HEK293 (cell line): ENCODE data around the gene AP3B1.

ENCODE experiments used
- ATF2 ChIP-seq: fragments of 450-650 bp; formaldehyde crosslinking; IDR thresholded peaks from 2 replicates; pipeline ENCODE4 v1.5.1; 2016; ENCODE audit warnings: missing biosample characterization, missing genetic modification characterization, low read depth
- BCL11B ChIP-seq: fragments of 450-650 bp; formaldehyde crosslinking; IDR thresholded peaks from 2 replicates; pipeline ENCODE4 v1.5.1; 2016; ENCODE audit warnings: low read depth, missing biosample characterization, missing genetic modification characterization
- GLI4 ChIP-seq: fragments of 450-650 bp; formaldehyde crosslinking; IDR thresholded peaks from 2 replicates; pipeline ENCODE4 v1.5.1; 2016; ENCODE audit warnings: missing biosample characterization, missing genetic modification characterization
- KLF9 ChIP-seq: fragments of 450-650 bp; formaldehyde crosslinking; IDR thresholded peaks from 2 replicates; pipeline ENCODE4 v1.5.1; 2016; ENCODE audit warnings: missing biosample characterization, missing genetic modification characterization, low read depth
- ZBTB49 ChIP-seq: fragments of 450-650 bp; formaldehyde crosslinking; IDR thresholded peaks from 2 replicates; pipeline ENCODE4 v1.5.1; 2016; ENCODE audit warnings: missing biosample characterization, missing genetic modification characterization, low read depth
- ZEB2 ChIP-seq: fragments of 450-650 bp; formaldehyde crosslinking; IDR thresholded peaks from 2 replicates; pipeline ENCODE4 v1.5.1; 2016; ENCODE audit warnings: missing biosample characterization, missing genetic modification characterization
- ZFP3 ChIP-seq: fragments of 450-650 bp; formaldehyde crosslinking; IDR thresholded peaks from 2 replicates; pipeline ENCODE4 v1.5.1; 2016; ENCODE audit warnings: low read depth, missing biosample characterization, missing genetic modification characterization
- ZNF146 ChIP-seq: fragments of 450-650 bp; formaldehyde crosslinking; IDR thresholded peaks from 2 replicates; pipeline ENCODE4 v1.5.1; 2016; ENCODE audit warnings: missing biosample characterization, missing genetic modification characterization
- ZNF155 ChIP-seq: fragments of 450-650 bp; formaldehyde crosslinking; IDR thresholded peaks from 2 replicates; pipeline ENCODE4 v1.5.1; 2016; ENCODE audit warnings: missing biosample characterization, missing genetic modification characterization
- ZNF16 ChIP-seq: fragments of 450-650 bp; formaldehyde crosslinking; IDR thresholded peaks from 2 replicates; pipeline ENCODE4 v1.5.1; 2016; ENCODE audit warnings: low read depth, missing biosample characterization, missing genetic modification characterization
- ZNF184 ChIP-seq: fragments of 450-650 bp; IDR thresholded peaks from 2 replicates; pipeline ENCODE4 v1.5.1; 2018; ENCODE audit warnings: missing biosample characterization, mild to moderate bottlenecking, missing genetic modification characterization
- ZNF202 ChIP-seq: fragments of 450-650 bp; formaldehyde crosslinking; IDR thresholded peaks from 2 replicates; pipeline ENCODE4 v1.5.1; 2016; ENCODE audit warnings: missing biosample characterization, missing genetic modification characterization, borderline replicate concordance
- ZNF23 ChIP-seq: fragments of 450-650 bp; formaldehyde crosslinking; IDR thresholded peaks from 2 replicates; pipeline ENCODE4 v1.5.1; 2016; ENCODE audit warnings: missing biosample characterization, missing genetic modification characterization, borderline replicate concordance
- ZNF248 ChIP-seq: fragments of 450-650 bp; formaldehyde crosslinking; IDR thresholded peaks from 2 replicates; pipeline ENCODE4 v1.5.1; 2017; ENCODE audit warnings: missing biosample characterization, missing genetic modification characterization
- ZNF311 ChIP-seq: fragments of 450-650 bp; formaldehyde crosslinking; IDR thresholded peaks from 2 replicates; pipeline ENCODE4 v1.5.1; 2017; ENCODE audit warnings: missing biosample characterization, missing genetic modification characterization, borderline replicate concordance
- ZNF473 ChIP-seq: fragments of 450-650 bp; formaldehyde crosslinking; IDR thresholded peaks from 2 replicates; pipeline ENCODE4 v1.5.1; 2017; ENCODE audit warnings: missing biosample characterization, missing genetic modification characterization
- ZNF501 ChIP-seq: fragments of 450-650 bp; formaldehyde crosslinking; IDR thresholded peaks from 2 replicates; pipeline ENCODE4 v1.5.1; 2016; ENCODE audit warnings: missing biosample characterization, missing genetic modification characterization
- ZNF510 ChIP-seq: fragments of 450-650 bp; formaldehyde crosslinking; IDR thresholded peaks from 2 replicates; pipeline ENCODE4 v1.5.1; 2018; ENCODE audit warnings: mild to moderate bottlenecking, missing genetic modification characterization, missing biosample characterization; ENCODE audit not compliant: insufficient replicate concordance
- ZNF549 ChIP-seq: fragments of 450-650 bp; IDR thresholded peaks from 2 replicates; pipeline ENCODE4 v1.5.1; 2018; ENCODE audit warnings: missing biosample characterization, missing genetic modification characterization, mild to moderate bottlenecking, inconsistent platforms, moderate library complexity
- ZNF571 ChIP-seq: fragments of 450-650 bp; formaldehyde crosslinking; IDR thresholded peaks from 2 replicates; pipeline ENCODE4 v1.5.0; 2017; ENCODE audit warnings: missing biosample characterization, missing genetic modification characterization
- ZNF596 ChIP-seq: fragments of 450-650 bp; IDR thresholded peaks from 2 replicates; pipeline ENCODE4 v1.5.0; 2018; ENCODE audit warnings: missing biosample characterization, mild to moderate bottlenecking, missing genetic modification characterization, moderate library complexity
- ZNF747 ChIP-seq: fragments of 450-650 bp; formaldehyde crosslinking; IDR thresholded peaks from 2 replicates; pipeline ENCODE4 v1.5.1; 2016; ENCODE audit warnings: missing biosample characterization, missing genetic modification characterization
- ZNF76 ChIP-seq: fragments of 450-650 bp; formaldehyde crosslinking; IDR thresholded peaks from 2 replicates; pipeline ENCODE4; 2016; ENCODE audit warnings: low read depth, missing biosample characterization, missing genetic modification characterization, borderline replicate concordance
- ZNF843 ChIP-seq: fragments of 450-650 bp; formaldehyde crosslinking; IDR thresholded peaks from 2 replicates; pipeline ENCODE4 v1.5.1; 2016; ENCODE audit warnings: missing biosample characterization, missing genetic modification characterization
- TF ChIP-seq, protein P1 (sequence below): fragments of 450-650 bp; formaldehyde crosslinking; IDR thresholded peaks from 2 replicates; pipeline ENCODE4 v1.5.1; 2016; ENCODE audit warnings: missing biosample characterization, missing genetic modification characterization
- TF ChIP-seq, protein P2 (sequence below): fragments of 450-650 bp; formaldehyde crosslinking; IDR thresholded peaks from 2 replicates; pipeline ENCODE4 v1.5.1; 2016; ENCODE audit warnings: missing biosample characterization, missing genetic modification characterization, borderline replicate concordance
- TF ChIP-seq, protein P3 (sequence below): fragments of 450-650 bp; formaldehyde crosslinking; IDR thresholded peaks from 2 replicates; pipeline ENCODE4 v1.5.1; 2016; ENCODE audit warnings: missing biosample characterization, missing genetic modification characterization
- TF ChIP-seq, protein P4 (sequence below): fragments of 450-650 bp; formaldehyde crosslinking; IDR thresholded peaks from 2 replicates; pipeline ENCODE4 v1.5.1; 2016; ENCODE audit warnings: missing biosample characterization, missing genetic modification characterization

The AP3B1 gene

GRCh38 chr5:78294248-78295034 is at the start of gene AP3B1 (continued):
- TF ChIP-seq ZFP3 (tag by site-specific recombination) (no peak), ZNF747 (tag by site-specific recombination) (no peak), ZNF146 (no peak), ATF2 (tag by site-specific recombination) (no peak), ZNF501 (tag by site-specific recombination) (no peak), ZEB2 (tag by site-specific recombination) (no peak; the same call in none of the 2 replicates), ZNF473 (tag by site-specific recombination) (no peak), BCL11B (tag by site-specific recombination) (no peak), ZNF202 (no peak), ZBTB49 (tag by site-specific recombination) (no peak), ZNF510 (no peak), ZNF248 (tag by site-specific recombination) (no peak), ZNF843 (tag by site-specific recombination) (peak; percentile 34; the same call in 1 of the 2 replicates), ZNF23 (tag by site-specific recombination) (no peak), KLF9 (tag by site-specific recombination) (no peak; the same call in 1 of the 2 replicates), ZNF571 (tag by site-specific recombination) (no peak), ZNF596 (tag by site-specific recombination) (no peak), ZNF184 (peak; percentile 67; the same call in 1 of the 2 replicates), ZNF549 (tag by site-specific recombination) (no peak), GLI4 (tag by site-specific recombination) (no peak), ZNF155 (no peak), ZNF311 (tag by site-specific recombination) (no peak), ZNF16 (tag by site-specific recombination) (no peak), ZNF76 (tag by site-specific recombination) (peak; percentile 30; the same call in 1 of the 2 replicates)
- TF ChIP-seq, protein P1, sequence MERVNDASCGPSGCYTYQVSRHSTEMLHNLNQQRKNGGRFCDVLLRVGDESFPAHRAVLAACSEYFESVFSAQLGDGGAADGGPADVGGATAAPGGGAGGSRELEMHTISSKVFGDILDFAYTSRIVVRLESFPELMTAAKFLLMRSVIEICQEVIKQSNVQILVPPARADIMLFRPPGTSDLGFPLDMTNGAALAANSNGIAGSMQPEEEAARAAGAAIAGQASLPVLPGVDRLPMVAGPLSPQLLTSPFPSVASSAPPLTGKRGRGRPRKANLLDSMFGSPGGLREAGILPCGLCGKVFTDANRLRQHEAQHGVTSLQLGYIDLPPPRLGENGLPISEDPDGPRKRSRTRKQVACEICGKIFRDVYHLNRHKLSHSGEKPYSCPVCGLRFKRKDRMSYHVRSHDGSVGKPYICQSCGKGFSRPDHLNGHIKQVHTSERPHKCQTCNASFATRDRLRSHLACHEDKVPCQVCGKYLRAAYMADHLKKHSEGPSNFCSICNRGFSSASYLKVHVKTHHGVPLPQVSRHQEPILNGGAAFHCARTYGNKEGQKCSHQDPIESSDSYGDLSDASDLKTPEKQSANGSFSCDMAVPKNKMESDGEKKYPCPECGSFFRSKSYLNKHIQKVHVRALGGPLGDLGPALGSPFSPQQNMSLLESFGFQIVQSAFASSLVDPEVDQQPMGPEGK (tag by site-specific recombination): peak; percentile 20; the same call in 1 of the 2 replicates
- TF ChIP-seq, protein P2, sequence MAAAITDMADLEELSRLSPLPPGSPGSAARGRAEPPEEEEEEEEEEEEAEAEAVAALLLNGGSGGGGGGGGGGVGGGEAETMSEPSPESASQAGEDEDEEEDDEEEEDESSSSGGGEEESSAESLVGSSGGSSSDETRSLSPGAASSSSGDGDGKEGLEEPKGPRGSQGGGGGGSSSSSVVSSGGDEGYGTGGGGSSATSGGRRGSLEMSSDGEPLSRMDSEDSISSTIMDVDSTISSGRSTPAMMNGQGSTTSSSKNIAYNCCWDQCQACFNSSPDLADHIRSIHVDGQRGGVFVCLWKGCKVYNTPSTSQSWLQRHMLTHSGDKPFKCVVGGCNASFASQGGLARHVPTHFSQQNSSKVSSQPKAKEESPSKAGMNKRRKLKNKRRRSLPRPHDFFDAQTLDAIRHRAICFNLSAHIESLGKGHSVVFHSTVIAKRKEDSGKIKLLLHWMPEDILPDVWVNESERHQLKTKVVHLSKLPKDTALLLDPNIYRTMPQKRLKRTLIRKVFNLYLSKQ: no peak
- TF ChIP-seq, protein P3, sequence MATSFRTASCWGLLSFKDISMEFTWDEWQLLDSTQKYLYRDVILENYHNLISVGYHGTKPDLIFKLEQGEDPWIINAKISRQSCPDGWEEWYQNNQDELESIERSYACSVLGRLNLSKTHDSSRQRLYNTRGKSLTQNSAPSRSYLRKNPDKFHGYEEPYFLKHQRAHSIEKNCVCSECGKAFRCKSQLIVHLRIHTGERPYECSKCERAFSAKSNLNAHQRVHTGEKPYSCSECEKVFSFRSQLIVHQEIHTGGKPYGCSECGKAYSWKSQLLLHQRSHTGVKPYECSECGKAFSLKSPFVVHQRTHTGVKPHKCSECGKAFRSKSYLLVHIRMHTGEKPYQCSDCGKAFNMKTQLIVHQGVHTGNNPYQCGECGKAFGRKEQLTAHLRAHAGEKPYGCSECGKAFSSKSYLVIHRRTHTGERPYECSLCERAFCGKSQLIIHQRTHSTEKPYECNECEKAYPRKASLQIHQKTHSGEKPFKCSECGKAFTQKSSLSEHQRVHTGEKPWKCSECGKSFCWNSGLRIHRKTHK: no peak
- TF ChIP-seq, protein P4, sequence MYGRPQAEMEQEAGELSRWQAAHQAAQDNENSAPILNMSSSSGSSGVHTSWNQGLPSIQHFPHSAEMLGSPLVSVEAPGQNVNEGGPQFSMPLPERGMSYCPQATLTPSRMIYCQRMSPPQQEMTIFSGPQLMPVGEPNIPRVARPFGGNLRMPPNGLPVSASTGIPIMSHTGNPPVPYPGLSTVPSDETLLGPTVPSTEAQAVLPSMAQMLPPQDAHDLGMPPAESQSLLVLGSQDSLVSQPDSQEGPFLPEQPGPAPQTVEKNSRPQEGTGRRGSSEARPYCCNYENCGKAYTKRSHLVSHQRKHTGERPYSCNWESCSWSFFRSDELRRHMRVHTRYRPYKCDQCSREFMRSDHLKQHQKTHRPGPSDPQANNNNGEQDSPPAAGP (tag by site-specific recombination): peak; percentile 69; the same call in 1 of the 2 replicates
